Hepatocyte (in vitro differentiated cells): ENCODE measurements around the gene CACNA1C. TPM values are rescaled to one million over a fixed set of nuclear protein-coding genes. Genes with fewer than 3 reads are reported as not detected.

Experiments used
- DNase-seq: peaks from one replicate; pipeline ENCODE4 v3.0.0-alpha.2; 2016; ENCODE audit warnings: low spot score
- H2AFZ ChIP-seq: fragments of 200-600 bp; sonication (generic); 2 replicates; pipeline ENCODE4 v1.6.0; 2016; ENCODE audit warnings: antibody characterized with exemption, mild to moderate bottlenecking
- H3K27ac ChIP-seq: fragments of 200-600 bp; sonication (generic); 2 replicates; pipeline ENCODE4 v1.5.1; 2016; ENCODE audit warnings: mild to moderate bottlenecking
- H3K27me3 ChIP-seq: fragments of 200-600 bp; sonication (generic); 2 replicates; pipeline ENCODE4 v1.6.1; 2016
- H3K36me3 ChIP-seq: fragments of 200-600 bp; sonication (generic); replicated peaks from 2 replicates; pipeline ENCODE4 v1.5.1; 2016; ENCODE audit warnings: low read depth; ENCODE audit not compliant: insufficient read depth
- H3K4me1 ChIP-seq: fragments of 200-600 bp; sonication (generic); 2 replicates; pipeline ENCODE4 v1.5.1; 2016; ENCODE audit warnings: mild to moderate bottlenecking, moderate library complexity; ENCODE audit not compliant: insufficient read depth
- H3K4me2 ChIP-seq: fragments of 200-600 bp; sonication (generic); 2 replicates; pipeline ENCODE4 v1.6.0; 2016
- H3K4me3 ChIP-seq: fragments of 200-600 bp; sonication (generic); 2 replicates; pipeline ENCODE4 v1.5.1; 2016; ENCODE audit warnings: mild to moderate bottlenecking
- H3K79me2 ChIP-seq: fragments of 200-600 bp; sonication (generic); 2 replicates; pipeline ENCODE4 v1.6.0; 2017; ENCODE audit warnings: mild to moderate bottlenecking
- H3K9me2 ChIP-seq: fragments of 200-600 bp; sonication (generic); replicated peaks from 2 replicates; pipeline ENCODE4 v1.6.0; 2017; ENCODE audit warnings: mild to moderate bottlenecking; ENCODE audit not compliant: insufficient read depth
- H3K9me3 ChIP-seq: fragments of 200-600 bp; sonication (generic); 2 replicates; pipeline ENCODE4 v1.5.1; 2016; ENCODE audit warnings: low read depth, mild to moderate bottlenecking
- H4K20me1 ChIP-seq: fragments of 200-600 bp; sonication (generic); 2 replicates; pipeline ENCODE4 v1.6.0; 2016; ENCODE audit warnings: mild to moderate bottlenecking; ENCODE audit not compliant: insufficient read depth, poor library complexity, severe bottlenecking
- CTCF ChIP-seq: fragments of 200-600 bp; sonication (generic); IDR thresholded peaks from 2 replicates; pipeline ENCODE4 v1.5.1; 2016; ENCODE audit warnings: antibody characterized with exemption, mild to moderate bottlenecking; ENCODE audit not compliant: poor library complexity
- EZH2 ChIP-seq: fragments of 200-600 bp; sonication (generic); IDR thresholded peaks from 2 replicates; pipeline ENCODE4 v1.6.1; 2016; ENCODE audit warnings: antibody characterized with exemption, mild to moderate bottlenecking, borderline replicate concordance
- EZH2phosphoT487 ChIP-seq: fragments of 200-600 bp; sonication (generic); IDR thresholded peaks from one replicate; pipeline ENCODE4 v1.6.1; 2018; ENCODE audit warnings: antibody characterized with exemption, mild to moderate bottlenecking, low read depth, moderate library complexity; ENCODE audit not compliant: unreplicated experiment, severe bottlenecking
- WGBS: methylation state at CpG from one replicate; pipeline ENCODE4 v1.1.6; 2016; ENCODE audit warnings: low lambda C conversion rate; ENCODE audit errors: missing lambda C conversion rate; 5-methylcytosine and 5-hydroxymethylcytosine counted together
- polyA plus RNA-seq: library from polyadenylated mRNA; unstranded; fragments of >200 nt; fragmentation: Nextera tagmentation; extraction: Ambion mirVana; gene quantifications from 2 replicates; pipeline ENCODE4 v1.2.1, GENCODE V29; 2016
- total RNA-seq: library from RNA; depleted of rRNA; stranded (reverse); fragments of >200 nt; gene quantifications from 2 replicates; pipeline ENCODE4 v1.2.3, GENCODE V29; 2014

Gene CACNA1C
- total and polyA plus RNA-seq, 2 experiments from 2014 or later, result 3.2 to 4.0 TPM

- 93% methylated on average over 8 of the region's 9 CpGs for WGBS
- Histone ChIP-seq H3K9me3 (no peaks in the 10 kb centered on the region), H3K4me1 (peaks cover 4% of the 10 kb centered on the region), H3K9me2 (no peaks in the 10 kb centered on the region), H3K4me3 (no peak overlapping the region), H3K27me3 (peaks cover 6% of the 10 kb centered on the region), H3K27ac (no peak overlapping the region), H2AFZ (no peak overlapping the region), H4K20me1 (no peaks in the 10 kb centered on the region), H3K79me2 (no peaks in the 10 kb centered on the region), H3K36me3 (no peaks in the 10 kb centered on the region), H3K4me2 (no peak overlapping the region)
- TF ChIP-seq CTCF (no peak), EZH2phosphoT487 (no peak), EZH2 (no peak)
- DNase-seq, result no peak
Observed at GRCh38 chr12:2578211-2578610, 525.4 kb downstream of the CACNA1C start.

GRCh38 chr12:2578772-2579171 lies 526.0 kb downstream of the CACNA1C start:
- no peak overlapping the region for H3K4me3 ChIP-seq
- DNase-seq, result no peak

GRCh38 chr12:2580821-2581220 lies 528.0 kb downstream of the CACNA1C start:
- H3K4me2 ChIP-seq, result no peak overlapping the region
- H3K9me2 ChIP-seq, result no peaks in the 10 kb centered on the region
- H3K4me3 ChIP-seq, result no peak overlapping the region
- no peaks in the 10 kb centered on the region for H3K79me2 ChIP-seq
- peaks cover 6% of the 10 kb centered on the region for H3K4me1 ChIP-seq
- no peak overlapping the region for H2AFZ ChIP-seq
- no peak for TF ChIP-seq EZH2
- TF ChIP-seq CTCF, result no peak
- no peak for TF ChIP-seq EZH2phosphoT487
- DNase-seq, result no peak
- H4K20me1 ChIP-seq, result no peaks in the 10 kb centered on the region
- WGBS, result 56% methylated on average over 3 of the region's 3 CpGs
- no peaks in the 10 kb centered on the region for H3K9me3 ChIP-seq
- no peak overlapping the region for H3K27ac ChIP-seq
- no peaks in the 10 kb centered on the region for H3K36me3 ChIP-seq
- H3K27me3 ChIP-seq, result peaks cover 19% of the 10 kb centered on the region

More at GRCh38 chr12:2578772-2579171, 526.0 kb downstream of the CACNA1C start:
- H3K27me3 ChIP-seq, result peaks cover 12% of the 10 kb centered on the region
- no peak overlapping the region for H3K4me2 ChIP-seq
- TF ChIP-seq EZH2phosphoT487 (no peak), EZH2 (no peak), CTCF (no peak)
- H4K20me1 ChIP-seq, result no peaks in the 10 kb centered on the region
- no peaks in the 10 kb centered on the region for H3K36me3 ChIP-seq
- H3K4me1 ChIP-seq, result peaks cover 6% of the 10 kb centered on the region
- 91% methylated on average over 6 of the region's 6 CpGs for WGBS
- H3K9me3 ChIP-seq, result no peaks in the 10 kb centered on the region
- H3K79me2 ChIP-seq, result no peaks in the 10 kb centered on the region
- H2AFZ ChIP-seq, result no peak overlapping the region
- no peaks in the 10 kb centered on the region for H3K9me2 ChIP-seq
- no peak overlapping the region for H3K27ac ChIP-seq
